Activated CD8-positive, alpha-beta T cell treated with anti-CD3 and anti-CD28 coated beads for 36 hours (primary cell): ENCODE data around the gene SVOP. TPM values are rescaled to one million over a fixed set of nuclear protein-coding genes. Genes with fewer than 3 reads are reported as not detected.

Experiments used
- ATAC-seq: fragments of 200-7000 bp; cut with Tn5 transposase; one replicate; pipeline ENCODE4 v1.10.0; 2021; ENCODE audit warnings: mild to moderate bottlenecking, moderate library complexity
- CTCF ChIA-PET: fragments of 350-600 bp; sonication (Branson Sonifier 250); formaldehyde crosslinking; loops from one replicate; lab custom pipeline; 2021; ENCODE audit warnings: antibody characterized with exemption; lab: Charles Lee
- POLR2A ChIA-PET: fragments of 350-600 bp; sonication (Branson Sonifier 250); formaldehyde crosslinking; loops from one replicate; lab custom pipeline; 2021; ENCODE audit warnings: antibody characterized with exemption; lab: Charles Lee
- DNase-seq: peaks from one replicate; pipeline ENCODE4 v3.0.0-alpha.2; 2020
- H3K27ac Mint-ChIP-seq: one replicate; pipeline ENCODE4 v1.8.0; 2021; ENCODE audit warnings: mild to moderate bottlenecking, mixed read lengths
- H3K27me3 Mint-ChIP-seq: one replicate; pipeline ENCODE4 v1.8.0; 2021; ENCODE audit warnings: mixed read lengths
- H3K36me3 Mint-ChIP-seq: one replicate; pipeline ENCODE4 v1.8.0; 2021; ENCODE audit warnings: low read depth, mixed read lengths
- H3K4me1 Mint-ChIP-seq: one replicate; pipeline ENCODE4 v1.8.0; 2021; ENCODE audit warnings: low read depth, mixed read lengths
- H3K4me3 Mint-ChIP-seq: one replicate; pipeline ENCODE4 v1.8.0; 2021; ENCODE audit warnings: mild to moderate bottlenecking, moderate library complexity, mixed read lengths
- H3K9me3 Mint-ChIP-seq: one replicate; pipeline ENCODE4 v1.8.0; 2021; ENCODE audit warnings: mixed read lengths
- intact Hi-C: fragments of 100-400 bp; cut with micrococcal nuclease; formaldehyde crosslinking; loops from one replicate; pipeline ENCODE4 v1.10.0; 2022
- total RNA-seq, 2 experiments: library from RNA; stranded (reverse); gene quantifications; one replicate each; pipeline ENCODE4 v1.2.3, GENCODE V29; 2021
- TF ChIP-seq, protein P1 (sequence below): fragments of 200-600 bp; IDR thresholded peaks from one replicate; pipeline ENCODE4 v1.8.0; 2022; ENCODE audit warnings: antibody characterized with exemption, mild to moderate bottlenecking

The SVOP gene
- total RNA-seq, 2 experiments from 2014 or later: not detected

DNA sequence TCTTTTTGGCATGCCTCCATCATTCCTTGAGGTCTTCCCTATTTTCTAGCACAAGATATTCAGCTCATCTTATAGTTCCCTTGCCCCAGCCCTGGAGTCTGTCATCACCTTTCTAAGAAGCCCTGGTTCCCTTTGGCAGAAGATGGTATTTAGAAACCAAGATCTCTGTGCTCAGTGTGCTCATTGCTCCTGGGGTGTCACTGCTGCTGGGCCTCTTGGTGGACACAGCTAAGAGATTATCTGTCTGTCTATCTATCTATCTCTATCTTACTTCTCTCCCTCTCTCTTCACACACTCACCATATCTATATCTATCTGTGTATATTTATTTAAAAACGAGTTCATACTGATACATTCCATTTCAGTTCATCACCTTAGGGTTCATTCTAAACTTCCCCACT, 73.8 kb downstream of the SVOP start:
- Mint-ChIP-seq H3K36me3 (no peaks in the 10 kb centered on the region), H3K4me1 (peaks cover 3% of the 10 kb centered on the region)
- CTCF ChIA-PET: interaction anchor here (0.8 to 1.2 kb wide), 2 partner anchors 24 to 63 kb away, joined by 3 to 4 read pairs; no protein-coding TSS in a partner anchor

DNA sequence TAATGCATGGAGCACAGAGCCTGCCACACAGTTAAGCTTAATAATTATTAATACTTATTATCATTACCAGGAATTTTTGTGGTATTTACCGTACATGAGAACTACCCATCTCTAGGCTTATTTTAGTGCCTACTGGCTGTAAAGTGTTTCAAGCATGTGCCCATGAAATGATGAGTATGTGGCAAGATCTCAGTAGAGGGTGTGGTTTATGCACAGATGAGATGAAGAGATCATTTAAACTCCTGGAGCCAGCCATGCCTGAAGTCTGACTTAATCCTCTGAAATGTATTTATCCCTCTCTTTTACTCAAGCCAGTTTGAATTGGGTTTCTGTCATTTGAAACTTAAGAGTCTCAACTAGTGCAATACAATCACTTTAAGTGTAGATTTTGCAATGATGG, 80.7 kb downstream of the SVOP start:
- Mint-ChIP-seq H3K4me1 (peaks cover 3% of the 10 kb centered on the region), H3K27me3 (peaks cover 4% of the 10 kb centered on the region), H3K9me3 (no peaks in the 10 kb centered on the region), H3K27ac (no peak overlapping the region), H3K36me3 (no peaks in the 10 kb centered on the region), H3K4me3 (no peak overlapping the region)
- DNase-seq: no peak
- TF ChIP-seq, protein P1, sequence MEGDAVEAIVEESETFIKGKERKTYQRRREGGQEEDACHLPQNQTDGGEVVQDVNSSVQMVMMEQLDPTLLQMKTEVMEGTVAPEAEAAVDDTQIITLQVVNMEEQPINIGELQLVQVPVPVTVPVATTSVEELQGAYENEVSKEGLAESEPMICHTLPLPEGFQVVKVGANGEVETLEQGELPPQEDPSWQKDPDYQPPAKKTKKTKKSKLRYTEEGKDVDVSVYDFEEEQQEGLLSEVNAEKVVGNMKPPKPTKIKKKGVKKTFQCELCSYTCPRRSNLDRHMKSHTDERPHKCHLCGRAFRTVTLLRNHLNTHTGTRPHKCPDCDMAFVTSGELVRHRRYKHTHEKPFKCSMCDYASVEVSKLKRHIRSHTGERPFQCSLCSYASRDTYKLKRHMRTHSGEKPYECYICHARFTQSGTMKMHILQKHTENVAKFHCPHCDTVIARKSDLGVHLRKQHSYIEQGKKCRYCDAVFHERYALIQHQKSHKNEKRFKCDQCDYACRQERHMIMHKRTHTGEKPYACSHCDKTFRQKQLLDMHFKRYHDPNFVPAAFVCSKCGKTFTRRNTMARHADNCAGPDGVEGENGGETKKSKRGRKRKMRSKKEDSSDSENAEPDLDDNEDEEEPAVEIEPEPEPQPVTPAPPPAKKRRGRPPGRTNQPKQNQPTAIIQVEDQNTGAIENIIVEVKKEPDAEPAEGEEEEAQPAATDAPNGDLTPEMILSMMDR: no peak
- POLR2A ChIA-PET: no interaction called here
- ATAC-seq: no peak
- CTCF ChIA-PET: interaction anchor here (0.8 to 3.3 kb wide), 2 partner anchors 11 to 579 kb away, joined by 3 to 14 read pairs; no protein-coding TSS in a partner anchor
- intact Hi-C loops: no loop called here

More for the DNA sequence above, 73.8 kb downstream of the SVOP start:
- H3K9me3 Mint-ChIP-seq: peaks cover 9% of the 10 kb centered on the region
- ATAC-seq (no peak), DNase-seq (no peak)
- TF ChIP-seq, protein P1: no peak
- H3K4me3 Mint-ChIP-seq: no peak overlapping the region
- intact Hi-C loops: no loop called here
- no peak overlapping the region for H3K27ac Mint-ChIP-seq
- POLR2A ChIA-PET: no interaction called here
- H3K27me3 Mint-ChIP-seq: peaks cover 4% of the 10 kb centered on the region

GRCh38 chr12:108939594-108939993, 81.3 kb downstream of the SVOP start:
- Mint-ChIP-seq H3K27me3 (peaks cover 4% of the 10 kb centered on the region), H3K9me3 (no peaks in the 10 kb centered on the region), H3K36me3 (no peaks in the 10 kb centered on the region), H3K27ac (no peak overlapping the region), H3K4me1 (peaks cover 6% of the 10 kb centered on the region), H3K4me3 (no peak overlapping the region)
- ChIA-PET CTCF (interaction anchor here (0.8 to 3.3 kb wide), 2 partner anchors 11 to 580 kb away, joined by 3 to 14 read pairs; no protein-coding TSS in a partner anchor), POLR2A (no interaction called here)
- DNase-seq: peak; percentile 38
- ATAC-seq: peak; percentile 95
- intact Hi-C loops: no loop called here
- TF ChIP-seq, protein P1: no peak

- no peaks in the 10 kb centered on the region for H3K36me3 Mint-ChIP-seq
- H3K27me3 Mint-ChIP-seq: peaks cover 4% of the 10 kb centered on the region
- intact Hi-C loops: no loop called here
- TF ChIP-seq, protein P1: no peak
- peaks cover 6% of the 10 kb centered on the region for H3K4me1 Mint-ChIP-seq
- no peaks in the 10 kb centered on the region for H3K9me3 Mint-ChIP-seq
- no peak overlapping the region for H3K4me3 Mint-ChIP-seq
- ATAC-seq (no peak), DNase-seq (no peak)
- CTCF ChIA-PET: interaction anchor here (3.3 kb wide), 1 partner anchor 12 kb away, joined by 14 read pairs; no protein-coding TSS in a partner anchor
- POLR2A ChIA-PET: no interaction called here
- no peak overlapping the region for H3K27ac Mint-ChIP-seq
These were observed 82.5 kb downstream of the SVOP start for GRCh38 chr12:108938247-108938924.

DNA sequence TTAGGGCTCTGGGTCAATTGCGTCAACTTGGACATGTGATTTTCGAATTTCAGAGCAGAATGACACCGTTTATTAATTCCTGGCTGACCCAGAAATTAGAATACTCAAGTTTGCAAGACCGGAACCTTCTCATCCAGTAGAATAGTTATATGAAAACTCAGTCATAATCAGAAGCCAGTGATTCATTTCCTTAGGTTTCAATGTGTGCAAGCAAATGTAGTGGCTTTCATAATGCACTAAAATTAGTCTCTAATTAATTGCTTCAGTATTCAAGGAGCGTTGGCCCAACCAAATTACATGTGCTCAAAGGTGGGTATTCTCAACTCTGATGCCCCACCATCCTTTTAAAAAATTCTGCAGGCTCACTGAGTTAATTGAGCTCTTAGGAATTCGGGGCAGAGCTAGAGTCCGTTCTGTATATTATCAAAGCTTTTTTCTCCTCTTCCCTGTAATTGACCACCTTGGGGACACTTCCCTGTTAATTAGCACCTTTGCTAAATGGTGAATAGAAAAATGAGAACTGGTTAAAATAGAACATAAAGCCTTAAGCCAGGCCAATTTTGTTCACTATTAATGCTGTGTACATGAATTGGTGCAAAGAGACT, 85.6 kb downstream of the SVOP start:
- TF ChIP-seq, protein P1: no peak
- POLR2A ChIA-PET: interaction anchor here (0.6 kb wide), 1 partner anchor 110 kb away, joined by 3 read pairs; no protein-coding TSS in a partner anchor
- intact Hi-C loops: no loop called here
- H3K9me3 Mint-ChIP-seq: no peaks in the 10 kb centered on the region
- H3K4me3 Mint-ChIP-seq: no peak overlapping the region
- DNase-seq: no peak
- ATAC-seq: no peak
- no peaks in the 10 kb centered on the region for H3K36me3 Mint-ChIP-seq
- peaks cover 4% of the 10 kb centered on the region for H3K27me3 Mint-ChIP-seq
- CTCF ChIA-PET: no interaction called here
- peaks cover 6% of the 10 kb centered on the region for H3K4me1 Mint-ChIP-seq
- H3K27ac Mint-ChIP-seq: no peak overlapping the region
